Right lobe of liver (tissue), 4 donors: ENCODE data around the gene RAB37.

Experiments used
- POLR2A ChIP-seq: fragments of 450-650 bp; IDR thresholded peaks from one replicate; pipeline ENCODE4 v1.6.1; 2017; ENCODE audit warnings: antibody characterized with exemption, mild to moderate bottlenecking
- TF ChIP-seq, protein P1 (sequence below), 4 donors: fragments of 200-600 bp in 3 of 4; fragments of 450-650 bp in 1 of 4; IDR thresholded peaks; one replicate each; pipeline versions ENCODE4 v1.5.1 to v1.8.0; 2016 to 2022; ENCODE audit warnings: antibody characterized with exemption in 4 of 4, mild to moderate bottlenecking in 2 of 4
- donor health status: DM: no; HTN: no; CAD: no.
- donor health status: DM: no; HTN: no; CAD: no.
- donor health status: DM: no; HTN: yes; CAD: no.

DNA sequence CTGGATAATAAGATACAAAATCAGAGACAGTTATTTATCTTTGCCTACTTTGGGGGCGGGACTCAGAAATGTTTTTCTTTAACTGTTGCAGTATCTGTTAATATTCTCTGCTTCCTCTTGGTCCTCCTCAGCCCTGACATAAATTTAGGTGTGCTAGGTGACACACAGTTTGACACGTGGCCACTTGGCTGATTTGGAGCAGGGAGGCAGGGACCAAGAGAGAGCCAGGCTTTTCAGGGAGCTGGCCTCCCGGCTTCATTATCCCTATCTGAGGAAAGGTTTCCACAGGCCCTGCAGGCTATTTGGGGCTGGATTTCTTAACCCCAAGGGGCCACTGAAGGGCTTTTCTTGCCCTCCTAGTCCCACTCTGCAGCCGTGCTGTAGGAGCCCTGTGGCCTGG, 59.2 kb downstream of the RAB37 start:
- TF ChIP-seq, protein P1, sequence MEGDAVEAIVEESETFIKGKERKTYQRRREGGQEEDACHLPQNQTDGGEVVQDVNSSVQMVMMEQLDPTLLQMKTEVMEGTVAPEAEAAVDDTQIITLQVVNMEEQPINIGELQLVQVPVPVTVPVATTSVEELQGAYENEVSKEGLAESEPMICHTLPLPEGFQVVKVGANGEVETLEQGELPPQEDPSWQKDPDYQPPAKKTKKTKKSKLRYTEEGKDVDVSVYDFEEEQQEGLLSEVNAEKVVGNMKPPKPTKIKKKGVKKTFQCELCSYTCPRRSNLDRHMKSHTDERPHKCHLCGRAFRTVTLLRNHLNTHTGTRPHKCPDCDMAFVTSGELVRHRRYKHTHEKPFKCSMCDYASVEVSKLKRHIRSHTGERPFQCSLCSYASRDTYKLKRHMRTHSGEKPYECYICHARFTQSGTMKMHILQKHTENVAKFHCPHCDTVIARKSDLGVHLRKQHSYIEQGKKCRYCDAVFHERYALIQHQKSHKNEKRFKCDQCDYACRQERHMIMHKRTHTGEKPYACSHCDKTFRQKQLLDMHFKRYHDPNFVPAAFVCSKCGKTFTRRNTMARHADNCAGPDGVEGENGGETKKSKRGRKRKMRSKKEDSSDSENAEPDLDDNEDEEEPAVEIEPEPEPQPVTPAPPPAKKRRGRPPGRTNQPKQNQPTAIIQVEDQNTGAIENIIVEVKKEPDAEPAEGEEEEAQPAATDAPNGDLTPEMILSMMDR (IDR thresholded peaks at IDR 0.05): no peak
- no peak for TF ChIP-seq POLR2A
